NCI-H2029 (cell line): Measurements from ENCODE around the gene STOML2.

Experiments
- DNase-seq: peaks from one replicate; lab custom pipeline; 2025; lab: John Stamatoyannopoulos, UW

The STOML2 gene

GRCh38 chr9:35107297-35108290, 4.7 kb upstream of the STOML2 start:
- no peak for DNase-seq

GRCh38 chr9:35106343-35106730, 3.4 kb upstream of the STOML2 start:
- DNase-seq = no peak

- no peak for DNase-seq
Measured at GRCh38 chr9:35105571-35106342, 2.8 kb upstream of the STOML2 start.

- DNase-seq = no peak
Measured at GRCh38 chr9:35105126-35105525, 2.2 kb upstream of the STOML2 start.

GRCh38 chr9:35104586-35104985, 1.7 kb upstream of the STOML2 start:
- no peak for DNase-seq

DNA sequence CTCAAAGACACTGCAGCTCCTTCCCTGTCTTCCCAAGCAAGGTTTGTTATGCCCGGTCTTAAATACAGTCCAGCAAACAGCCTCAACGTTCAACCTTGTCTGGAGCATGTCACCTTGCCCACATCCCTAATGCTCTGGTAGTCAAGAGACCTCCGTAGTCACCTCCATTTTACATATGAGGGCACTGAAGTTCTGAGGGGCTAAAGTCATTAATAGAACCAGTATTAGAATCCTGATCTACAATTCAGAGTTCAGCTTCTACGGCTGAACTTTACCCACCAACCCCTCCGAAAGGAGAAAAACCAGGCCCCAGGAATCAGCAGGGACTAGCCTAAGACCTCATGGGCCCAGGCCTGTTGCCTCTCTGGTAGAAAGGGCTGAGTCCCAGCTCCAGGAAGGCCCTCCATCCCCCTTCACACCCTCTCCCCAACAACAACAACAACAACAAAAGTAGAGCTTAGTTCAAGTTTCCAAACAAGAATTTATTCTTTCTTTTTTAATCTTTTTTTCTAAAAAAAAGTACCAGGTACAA, 795 bp upstream of the STOML2 start:
- DNase-seq = no peak

GRCh38 chr9:35102465-35102768, 514 bp downstream of the STOML2 start:
- DNase-seq = no peak

DNA sequence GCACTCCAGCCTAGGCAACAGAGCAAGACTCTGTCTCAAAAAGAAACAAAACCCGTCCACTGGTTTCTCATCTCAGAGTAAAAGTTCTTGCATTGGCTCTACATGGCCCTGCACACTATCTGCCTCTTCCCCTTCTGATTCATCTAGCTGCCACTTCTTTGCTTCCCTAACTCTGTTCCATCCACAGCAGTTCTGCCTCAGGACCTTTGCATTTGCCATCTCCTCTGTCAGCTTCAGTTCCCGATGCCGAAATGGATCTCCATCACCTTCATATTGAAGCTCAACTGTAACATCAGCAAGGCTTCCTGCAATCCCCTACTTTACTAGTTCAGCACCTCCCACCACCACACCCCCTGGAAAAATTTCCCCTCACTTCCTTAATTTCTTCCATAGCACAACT, 5.4 kb downstream of the STOML2 start:
- no peak for DNase-seq

GRCh38 chr9:35096035-35096849, 6.7 kb downstream of the STOML2 start, which contains the start of gene PIGO:
Gene PIGO, minus strand, starts transcription at chr9:35096591. Its CDS starts 1,026 bp downstream, at chr9:35095565.
- peak; percentile 88 for DNase-seq

DNA sequence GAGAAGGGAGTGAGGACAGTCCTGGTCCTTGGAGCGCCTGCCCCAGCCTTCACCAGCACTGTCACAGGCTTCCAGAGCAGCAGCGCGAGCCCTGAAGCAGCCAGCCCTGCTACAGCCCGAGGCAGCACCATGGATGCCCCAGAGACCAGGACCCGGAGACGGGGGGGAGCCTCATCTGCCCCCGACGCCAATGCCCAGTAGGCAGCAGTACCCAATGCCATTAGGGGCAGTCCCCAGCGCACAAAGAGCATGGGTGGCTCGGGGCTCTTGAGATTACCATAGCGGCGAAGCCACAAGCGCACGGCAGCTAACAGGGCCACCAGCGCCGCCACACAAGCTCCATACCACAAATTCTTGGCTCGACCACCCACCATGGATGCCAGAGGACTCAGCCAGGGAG, 11.4 kb downstream of the STOML2 start:
- no peak for DNase-seq

DNA sequence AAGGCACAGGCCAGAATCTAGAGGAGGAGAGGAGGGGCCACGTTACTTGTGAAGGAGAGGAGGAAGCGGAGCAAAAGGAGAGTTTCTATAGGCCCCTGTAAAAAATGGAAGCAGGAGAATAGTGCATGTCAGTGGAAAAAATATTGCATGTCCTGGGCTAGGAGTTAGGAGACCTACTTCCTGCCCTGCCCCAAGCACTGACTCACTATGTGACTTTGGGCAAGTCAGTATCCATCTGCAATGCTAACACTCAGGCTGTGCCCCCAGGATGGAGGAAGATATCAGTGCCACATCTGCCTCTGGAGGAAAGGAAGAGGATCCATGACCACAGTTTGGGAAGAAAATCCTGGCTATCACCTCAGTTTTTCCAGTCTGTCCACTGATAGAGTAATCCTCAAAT, 13.5 kb downstream of the STOML2 start:
- no peak for DNase-seq

DNA sequence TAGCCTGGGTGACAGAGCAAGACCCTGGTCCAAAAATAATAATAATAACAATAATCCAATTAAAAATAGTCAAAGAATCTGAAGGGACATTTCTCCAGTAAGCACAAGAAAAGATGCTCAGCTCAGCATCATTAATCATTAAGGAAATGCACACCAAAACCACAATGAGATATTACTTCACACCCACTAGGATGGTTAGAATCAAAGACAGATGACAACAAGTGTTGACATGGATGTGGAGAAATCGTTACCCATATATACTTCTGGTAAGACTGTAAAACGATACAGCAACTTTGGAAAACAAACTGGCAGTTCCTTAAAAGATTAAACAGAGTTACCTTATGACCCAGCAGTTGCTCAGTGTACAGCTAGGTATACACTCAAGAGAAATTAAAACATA, 17.9 kb downstream of the STOML2 start:
- DNase-seq = no peak

GRCh38 chr9:35079426-35080341, 23.2 kb downstream of the STOML2 start, which contains the start of gene FANCG:
Gene FANCG, minus strand, starts transcription at chr9:35079942. Its CDS starts 418 bp downstream, at chr9:35079524.
- peak; percentile 94 for DNase-seq

GRCh38 chr9:35079041-35079425, 23.9 kb downstream of the STOML2 start:
- no peak for DNase-seq

- DNase-seq = no peak
Measured at GRCh38 chr9:35078066-35078465, 24.9 kb downstream of the STOML2 start.

GRCh38 chr9:35076848-35077247, 26.1 kb downstream of the STOML2 start:
- no peak for DNase-seq

GRCh38 chr9:35075358-35075757, 27.6 kb downstream of the STOML2 start:
- DNase-seq = no peak

DNA sequence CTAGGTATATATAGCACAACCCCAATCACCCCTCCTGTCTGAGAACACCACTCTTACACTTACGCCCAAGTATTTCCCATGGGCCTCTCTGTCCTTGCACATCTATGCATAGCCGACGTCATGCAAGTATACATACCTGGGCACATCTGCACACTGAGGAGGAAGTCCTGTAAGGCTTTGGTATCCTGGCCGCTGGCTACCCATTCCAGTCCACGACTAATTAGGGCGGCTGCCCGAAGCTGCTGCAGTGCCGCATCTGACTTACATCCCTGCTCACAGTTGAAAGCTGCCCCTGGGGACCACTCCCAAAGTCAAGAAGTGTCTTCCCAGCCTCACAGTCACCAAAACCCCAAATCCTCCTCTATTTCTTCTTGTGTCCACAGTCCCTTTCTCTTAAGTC, 28.1 kb downstream of the STOML2 start:
- no peak for DNase-seq

DNA sequence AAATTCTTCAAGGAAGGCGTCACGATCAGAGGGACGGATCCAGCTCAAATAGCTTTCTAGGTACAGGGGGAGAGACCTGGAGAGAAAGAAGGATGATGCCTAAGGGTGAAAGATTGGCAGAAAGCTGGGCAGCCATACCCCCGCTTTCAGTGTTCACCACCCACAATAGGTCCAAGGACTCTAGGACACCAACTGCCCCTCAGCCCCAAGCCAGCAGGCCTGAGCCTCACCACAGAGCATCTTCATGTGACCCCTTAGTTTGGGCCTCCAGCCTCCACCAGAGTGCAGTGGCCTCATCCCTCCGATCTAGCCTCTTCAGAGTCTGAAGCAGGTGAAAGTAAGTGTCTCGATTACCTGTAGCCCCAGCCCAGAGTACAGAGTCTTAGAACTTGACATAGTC, 28.8 kb downstream of the STOML2 start:
- DNase-seq = no peak

- no peak for DNase-seq
Measured at GRCh38 chr9:35073279-35073612, 29.7 kb downstream of the STOML2 start.
